ENCODE results near the gene TGM2. TPM values are rescaled to one million over a fixed set of nuclear protein-coding genes. Genes with fewer than 3 reads are reported as not detected.

Gene TGM2
- total and polyA plus RNA-seq, 9 of the 15 experiments (the other 6 are each of a cell fraction or from before 2014, with no cell fraction given), result 5.5 to 78.5 (median 37.6) TPM

DNA sequence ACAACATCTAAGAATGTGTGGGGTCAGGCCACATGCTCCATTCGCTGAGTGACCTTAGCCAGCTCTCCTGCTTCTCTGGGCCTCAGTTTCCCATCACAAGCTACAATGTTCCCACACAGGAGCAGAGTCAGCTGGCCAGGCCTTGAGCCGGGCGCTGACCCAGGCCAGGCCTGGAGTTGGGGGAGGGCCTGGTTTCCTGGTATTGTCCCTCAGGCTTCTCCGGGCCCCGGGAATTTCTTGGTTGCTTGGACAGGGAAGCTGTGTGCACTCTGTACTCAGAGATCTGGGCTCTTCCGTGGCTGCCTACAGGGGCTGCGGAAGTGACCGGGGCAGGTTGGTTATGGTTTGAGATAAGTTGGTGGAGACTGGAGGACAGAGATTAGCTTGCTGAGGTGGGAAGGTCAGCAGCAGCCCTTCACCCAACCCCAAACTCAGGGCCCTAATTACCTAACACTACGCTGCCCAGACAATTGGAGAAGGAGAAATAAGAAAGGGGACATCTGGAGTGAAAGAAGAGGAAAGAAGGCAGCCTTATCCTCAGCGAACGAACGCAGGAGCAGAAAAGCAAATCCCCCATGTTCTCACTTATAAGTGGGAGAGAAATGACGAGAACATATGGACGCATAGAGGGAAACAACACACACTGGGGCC lies 6.2 kb downstream of the TGM2 start (continued):
- TF ChIP-seq, protein P1, sequence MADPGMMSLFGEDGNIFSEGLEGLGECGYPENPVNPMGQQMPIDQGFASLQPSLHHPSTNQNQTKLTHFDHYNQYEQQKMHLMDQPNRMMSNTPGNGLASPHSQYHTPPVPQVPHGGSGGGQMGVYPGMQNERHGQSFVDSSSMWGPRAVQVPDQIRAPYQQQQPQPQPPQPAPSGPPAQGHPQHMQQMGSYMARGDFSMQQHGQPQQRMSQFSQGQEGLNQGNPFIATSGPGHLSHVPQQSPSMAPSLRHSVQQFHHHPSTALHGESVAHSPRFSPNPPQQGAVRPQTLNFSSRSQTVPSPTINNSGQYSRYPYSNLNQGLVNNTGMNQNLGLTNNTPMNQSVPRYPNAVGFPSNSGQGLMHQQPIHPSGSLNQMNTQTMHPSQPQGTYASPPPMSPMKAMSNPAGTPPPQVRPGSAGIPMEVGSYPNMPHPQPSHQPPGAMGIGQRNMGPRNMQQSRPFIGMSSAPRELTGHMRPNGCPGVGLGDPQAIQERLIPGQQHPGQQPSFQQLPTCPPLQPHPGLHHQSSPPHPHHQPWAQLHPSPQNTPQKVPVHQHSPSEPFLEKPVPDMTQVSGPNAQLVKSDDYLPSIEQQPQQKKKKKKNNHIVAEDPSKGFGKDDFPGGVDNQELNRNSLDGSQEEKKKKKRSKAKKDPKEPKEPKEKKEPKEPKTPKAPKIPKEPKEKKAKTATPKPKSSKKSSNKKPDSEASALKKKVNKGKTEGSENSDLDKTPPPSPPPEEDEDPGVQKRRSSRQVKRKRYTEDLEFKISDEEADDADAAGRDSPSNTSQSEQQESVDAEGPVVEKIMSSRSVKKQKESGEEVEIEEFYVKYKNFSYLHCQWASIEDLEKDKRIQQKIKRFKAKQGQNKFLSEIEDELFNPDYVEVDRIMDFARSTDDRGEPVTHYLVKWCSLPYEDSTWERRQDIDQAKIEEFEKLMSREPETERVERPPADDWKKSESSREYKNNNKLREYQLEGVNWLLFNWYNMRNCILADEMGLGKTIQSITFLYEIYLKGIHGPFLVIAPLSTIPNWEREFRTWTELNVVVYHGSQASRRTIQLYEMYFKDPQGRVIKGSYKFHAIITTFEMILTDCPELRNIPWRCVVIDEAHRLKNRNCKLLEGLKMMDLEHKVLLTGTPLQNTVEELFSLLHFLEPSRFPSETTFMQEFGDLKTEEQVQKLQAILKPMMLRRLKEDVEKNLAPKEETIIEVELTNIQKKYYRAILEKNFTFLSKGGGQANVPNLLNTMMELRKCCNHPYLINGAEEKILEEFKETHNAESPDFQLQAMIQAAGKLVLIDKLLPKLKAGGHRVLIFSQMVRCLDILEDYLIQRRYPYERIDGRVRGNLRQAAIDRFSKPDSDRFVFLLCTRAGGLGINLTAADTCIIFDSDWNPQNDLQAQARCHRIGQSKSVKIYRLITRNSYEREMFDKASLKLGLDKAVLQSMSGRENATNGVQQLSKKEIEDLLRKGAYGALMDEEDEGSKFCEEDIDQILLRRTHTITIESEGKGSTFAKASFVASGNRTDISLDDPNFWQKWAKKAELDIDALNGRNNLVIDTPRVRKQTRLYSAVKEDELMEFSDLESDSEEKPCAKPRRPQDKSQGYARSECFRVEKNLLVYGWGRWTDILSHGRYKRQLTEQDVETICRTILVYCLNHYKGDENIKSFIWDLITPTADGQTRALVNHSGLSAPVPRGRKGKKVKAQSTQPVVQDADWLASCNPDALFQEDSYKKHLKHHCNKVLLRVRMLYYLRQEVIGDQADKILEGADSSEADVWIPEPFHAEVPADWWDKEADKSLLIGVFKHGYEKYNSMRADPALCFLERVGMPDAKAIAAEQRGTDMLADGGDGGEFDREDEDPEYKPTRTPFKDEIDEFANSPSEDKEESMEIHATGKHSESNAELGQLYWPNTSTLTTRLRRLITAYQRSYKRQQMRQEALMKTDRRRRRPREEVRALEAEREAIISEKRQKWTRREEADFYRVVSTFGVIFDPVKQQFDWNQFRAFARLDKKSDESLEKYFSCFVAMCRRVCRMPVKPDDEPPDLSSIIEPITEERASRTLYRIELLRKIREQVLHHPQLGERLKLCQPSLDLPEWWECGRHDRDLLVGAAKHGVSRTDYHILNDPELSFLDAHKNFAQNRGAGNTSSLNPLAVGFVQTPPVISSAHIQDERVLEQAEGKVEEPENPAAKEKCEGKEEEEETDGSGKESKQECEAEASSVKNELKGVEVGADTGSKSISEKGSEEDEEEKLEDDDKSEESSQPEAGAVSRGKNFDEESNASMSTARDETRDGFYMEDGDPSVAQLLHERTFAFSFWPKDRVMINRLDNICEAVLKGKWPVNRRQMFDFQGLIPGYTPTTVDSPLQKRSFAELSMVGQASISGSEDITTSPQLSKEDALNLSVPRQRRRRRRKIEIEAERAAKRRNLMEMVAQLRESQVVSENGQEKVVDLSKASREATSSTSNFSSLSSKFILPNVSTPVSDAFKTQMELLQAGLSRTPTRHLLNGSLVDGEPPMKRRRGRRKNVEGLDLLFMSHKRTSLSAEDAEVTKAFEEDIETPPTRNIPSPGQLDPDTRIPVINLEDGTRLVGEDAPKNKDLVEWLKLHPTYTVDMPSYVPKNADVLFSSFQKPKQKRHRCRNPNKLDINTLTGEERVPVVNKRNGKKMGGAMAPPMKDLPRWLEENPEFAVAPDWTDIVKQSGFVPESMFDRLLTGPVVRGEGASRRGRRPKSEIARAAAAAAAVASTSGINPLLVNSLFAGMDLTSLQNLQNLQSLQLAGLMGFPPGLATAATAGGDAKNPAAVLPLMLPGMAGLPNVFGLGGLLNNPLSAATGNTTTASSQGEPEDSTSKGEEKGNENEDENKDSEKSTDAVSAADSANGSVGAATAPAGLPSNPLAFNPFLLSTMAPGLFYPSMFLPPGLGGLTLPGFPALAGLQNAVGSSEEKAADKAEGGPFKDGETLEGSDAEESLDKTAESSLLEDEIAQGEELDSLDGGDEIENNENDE (IDR thresholded peaks at IDR 0.05; ENCODE audit: low read depth, low read length), result no peak
- TF ChIP-seq, protein P2, sequence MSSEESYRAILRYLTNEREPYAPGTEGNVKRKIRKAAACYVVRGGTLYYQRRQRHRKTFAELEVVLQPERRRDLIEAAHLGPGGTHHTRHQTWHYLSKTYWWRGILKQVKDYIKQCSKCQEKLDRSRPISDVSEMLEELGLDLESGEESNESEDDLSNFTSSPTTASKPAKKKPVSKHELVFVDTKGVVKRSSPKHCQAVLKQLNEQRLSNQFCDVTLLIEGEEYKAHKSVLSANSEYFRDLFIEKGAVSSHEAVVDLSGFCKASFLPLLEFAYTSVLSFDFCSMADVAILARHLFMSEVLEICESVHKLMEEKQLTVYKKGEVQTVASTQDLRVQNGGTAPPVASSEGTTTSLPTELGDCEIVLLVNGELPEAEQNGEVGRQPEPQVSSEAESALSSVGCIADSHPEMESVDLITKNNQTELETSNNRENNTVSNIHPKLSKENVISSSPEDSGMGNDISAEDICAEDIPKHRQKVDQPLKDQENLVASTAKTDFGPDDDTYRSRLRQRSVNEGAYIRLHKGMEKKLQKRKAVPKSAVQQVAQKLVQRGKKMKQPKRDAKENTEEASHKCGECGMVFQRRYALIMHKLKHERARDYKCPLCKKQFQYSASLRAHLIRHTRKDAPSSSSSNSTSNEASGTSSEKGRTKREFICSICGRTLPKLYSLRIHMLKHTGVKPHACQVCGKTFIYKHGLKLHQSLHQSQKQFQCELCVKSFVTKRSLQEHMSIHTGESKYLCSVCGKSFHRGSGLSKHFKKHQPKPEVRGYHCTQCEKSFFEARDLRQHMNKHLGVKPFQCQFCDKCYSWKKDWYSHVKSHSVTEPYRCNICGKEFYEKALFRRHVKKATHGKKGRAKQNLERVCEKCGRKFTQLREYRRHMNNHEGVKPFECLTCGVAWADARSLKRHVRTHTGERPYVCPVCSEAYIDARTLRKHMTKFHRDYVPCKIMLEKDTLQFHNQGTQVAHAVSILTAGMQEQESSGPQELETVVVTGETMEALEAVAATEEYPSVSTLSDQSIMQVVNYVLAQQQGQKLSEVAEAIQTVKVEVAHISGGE (CRISPR knock-in tag; IDR thresholded peaks at IDR 0.05), result peak in 1 of 3 experiments; percentile 53; a peak in 1 of 6 replicates
- TF ChIP-seq, protein P3, sequence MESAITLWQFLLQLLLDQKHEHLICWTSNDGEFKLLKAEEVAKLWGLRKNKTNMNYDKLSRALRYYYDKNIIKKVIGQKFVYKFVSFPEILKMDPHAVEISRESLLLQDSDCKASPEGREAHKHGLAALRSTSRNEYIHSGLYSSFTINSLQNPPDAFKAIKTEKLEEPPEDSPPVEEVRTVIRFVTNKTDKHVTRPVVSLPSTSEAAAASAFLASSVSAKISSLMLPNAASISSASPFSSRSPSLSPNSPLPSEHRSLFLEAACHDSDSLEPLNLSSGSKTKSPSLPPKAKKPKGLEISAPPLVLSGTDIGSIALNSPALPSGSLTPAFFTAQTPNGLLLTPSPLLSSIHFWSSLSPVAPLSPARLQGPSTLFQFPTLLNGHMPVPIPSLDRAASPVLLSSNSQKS (CRISPR knock-in tag; IDR thresholded peaks at IDR 0.05), result no peak
- TF ChIP-seq, protein P4, sequence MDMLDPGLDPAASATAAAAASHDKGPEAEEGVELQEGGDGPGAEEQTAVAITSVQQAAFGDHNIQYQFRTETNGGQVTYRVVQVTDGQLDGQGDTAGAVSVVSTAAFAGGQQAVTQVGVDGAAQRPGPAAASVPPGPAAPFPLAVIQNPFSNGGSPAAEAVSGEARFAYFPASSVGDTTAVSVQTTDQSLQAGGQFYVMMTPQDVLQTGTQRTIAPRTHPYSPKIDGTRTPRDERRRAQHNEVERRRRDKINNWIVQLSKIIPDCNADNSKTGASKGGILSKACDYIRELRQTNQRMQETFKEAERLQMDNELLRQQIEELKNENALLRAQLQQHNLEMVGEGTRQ (CRISPR knock-in tag; IDR thresholded peaks at IDR 0.05), result no peak
- TF ChIP-seq, protein P5, sequence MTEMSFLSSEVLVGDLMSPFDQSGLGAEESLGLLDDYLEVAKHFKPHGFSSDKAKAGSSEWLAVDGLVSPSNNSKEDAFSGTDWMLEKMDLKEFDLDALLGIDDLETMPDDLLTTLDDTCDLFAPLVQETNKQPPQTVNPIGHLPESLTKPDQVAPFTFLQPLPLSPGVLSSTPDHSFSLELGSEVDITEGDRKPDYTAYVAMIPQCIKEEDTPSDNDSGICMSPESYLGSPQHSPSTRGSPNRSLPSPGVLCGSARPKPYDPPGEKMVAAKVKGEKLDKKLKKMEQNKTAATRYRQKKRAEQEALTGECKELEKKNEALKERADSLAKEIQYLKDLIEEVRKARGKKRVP (CRISPR knock-in tag; IDR thresholded peaks at IDR 0.05), result 0 out of 2 replicates have a peak, but pooled peaks have one; percentile 34
- TF ChIP-seq ZFX (CRISPR knock-in tag; IDR thresholded peaks at IDR 0.05) (peak; percentile 48; the same call in 1 of the 2 replicates), GATAD2B (IDR thresholded peaks at IDR 0.05; ENCODE audit: borderline replicate concordance) (0 out of 2 replicates have a peak, but pooled peaks have one; percentile 54)
